Stimulated activated CD4-positive, alpha-beta T cell treated with anti-CD3 and anti-CD28 coated beads, Interleukin-15, amount 100 ng/mL, for 24 hours (primary cell): ENCODE data around the gene KIF20B.

Source experiments
- DNase-seq: peaks from one replicate; pipeline ENCODE4 v3.0.0-alpha.2; 2020

Gene KIF20B

GRCh38 chr10:89701242-89702120 is at the start of gene KIF20B:
Gene KIF20B (plus strand): TSS chr10:89701590. CDS start chr10:89705295, 3,705 bp downstream.
- peak; percentile 96 for DNase-seq

GRCh38 chr10:89651916-89652573 is 49.3 kb upstream of the KIF20B start:
- DNase-seq, result no peak

GRCh38 chr10:89652806-89653370 is 48.5 kb upstream of the KIF20B start:
- DNase-seq, result no peak

GRCh38 chr10:89653410-89653869 is 48.0 kb upstream of the KIF20B start:
- DNase-seq, result no peak

- DNase-seq, result no peak
Measured at GRCh38 chr10:89655722-89656121, 45.7 kb upstream of the KIF20B start.

- DNase-seq, result no peak
Measured at GRCh38 chr10:89657302-89657701, 44.1 kb upstream of the KIF20B start.

GRCh38 chr10:89659143-89660131 is 42.0 kb upstream of the KIF20B start:
- no peak for DNase-seq

GRCh38 chr10:89662596-89662995 is 38.8 kb upstream of the KIF20B start:
- DNase-seq, result no peak

GRCh38 chr10:89663144-89663543 is 38.2 kb upstream of the KIF20B start:
- DNase-seq, result no peak

- DNase-seq, result no peak
Measured at GRCh38 chr10:89664203-89664602, 37.2 kb upstream of the KIF20B start.

GRCh38 chr10:89665302-89665701 is 36.1 kb upstream of the KIF20B start:
- no peak for DNase-seq

- no peak for DNase-seq
Measured at GRCh38 chr10:89666138-89666537, 35.3 kb upstream of the KIF20B start.

GRCh38 chr10:89668386-89669071 is 32.9 kb upstream of the KIF20B start:
- no peak for DNase-seq

- DNase-seq, result no peak
Measured at GRCh38 chr10:89669985-89670384, 31.4 kb upstream of the KIF20B start.

GRCh38 chr10:89670926-89671325 is 30.5 kb upstream of the KIF20B start:
- DNase-seq, result no peak

- DNase-seq, result no peak
Measured at GRCh38 chr10:89677341-89677740, 24.0 kb upstream of the KIF20B start.

GRCh38 chr10:89679986-89680385 is 21.4 kb upstream of the KIF20B start:
- no peak for DNase-seq

- DNase-seq, result no peak
Measured at GRCh38 chr10:89683883-89684282, 17.5 kb upstream of the KIF20B start.

- DNase-seq, result no peak
Measured at GRCh38 chr10:89684604-89685003, 16.8 kb upstream of the KIF20B start.

- DNase-seq, result no peak
Measured at GRCh38 chr10:89685936-89686335, 15.5 kb upstream of the KIF20B start.

GRCh38 chr10:89690027-89690426 is 11.4 kb upstream of the KIF20B start:
- DNase-seq, result no peak

- DNase-seq, result no peak
Measured at GRCh38 chr10:89692416-89692815, 9.0 kb upstream of the KIF20B start.
